Smooth muscle cell (in vitro differentiated cells): ENCODE data around the gene IP6K1. TPM values are rescaled to one million over a fixed set of nuclear protein-coding genes. Genes with fewer than 3 reads are reported as not detected.
A peak's percentile ranks its signal among the peaks of the same experiment; 100 is the strongest.
"Not testable (repeated sequence)": the region's sequence is repeated elsewhere in the genome, so short reads cannot be mapped to it uniquely, and the experiment has no call there.

ENCODE experiments used
- DNase-seq: peaks from one replicate; lab custom pipeline; 2025; ENCODE audit not compliant: unreplicated experiment; lab: John Stamatoyannopoulos, UW
- H2AFZ ChIP-seq: fragments of 200-600 bp; sonication (generic); 2 replicates; pipeline ENCODE4 v1.6.0; 2016; ENCODE audit warnings: antibody characterized with exemption, low read depth, mild to moderate bottlenecking
- H3F3A ChIP-seq: fragments of 200-600 bp; sonication (generic); 2 replicates; pipeline ENCODE4 v1.6.0; 2017; ENCODE audit warnings: antibody characterized with exemption, low read depth
- H3K27ac ChIP-seq: fragments of 200-600 bp; sonication (generic); 2 replicates; pipeline ENCODE4 v1.5.1; 2016; ENCODE audit warnings: low read depth, mild to moderate bottlenecking
- H3K27me3 ChIP-seq: fragments of 200-600 bp; sonication (generic); 2 replicates; pipeline ENCODE4 v1.6.1; 2016; ENCODE audit warnings: low read depth, mild to moderate bottlenecking
- H3K36me3 ChIP-seq: fragments of 200-600 bp; sonication (generic); 2 replicates; pipeline ENCODE4 v1.5.1; 2016; ENCODE audit warnings: low read depth
- H3K4me1 ChIP-seq: fragments of 200-600 bp; sonication (generic); 2 replicates; pipeline ENCODE4 v1.5.1; 2016; ENCODE audit warnings: low read depth
- H3K4me2 ChIP-seq: fragments of 200-600 bp; sonication (generic); 2 replicates; pipeline ENCODE4 v1.6.0; 2016; ENCODE audit warnings: mild to moderate bottlenecking
- H3K4me3 ChIP-seq: fragments of 200-600 bp; sonication (generic); 2 replicates; pipeline ENCODE4 v1.5.1; 2016; ENCODE audit warnings: mild to moderate bottlenecking
- H3K79me2 ChIP-seq: fragments of 200-600 bp; sonication (generic); 2 replicates; pipeline ENCODE4 v1.6.0; 2016; ENCODE audit warnings: low read depth, mild to moderate bottlenecking
- H3K9ac ChIP-seq: fragments of 200-600 bp; sonication (generic); 2 replicates; pipeline ENCODE4 v1.6.0; 2016; ENCODE audit warnings: low read depth
- H3K9me3 ChIP-seq: fragments of 200-600 bp; sonication (generic); replicated peaks from 2 replicates; pipeline ENCODE4 v1.5.1; 2016; ENCODE audit warnings: low read depth
- H4K20me1 ChIP-seq: fragments of 200-600 bp; sonication (generic); 2 replicates; pipeline ENCODE4 v1.6.0; 2016; ENCODE audit warnings: low read depth
- WGBS: methylation state at CpG from one replicate; pipeline ENCODE4 v1.1.7; 2016; ENCODE audit warnings: low lambda C conversion rate; 5-methylcytosine and 5-hydroxymethylcytosine counted together
- polyA plus RNA-seq: library from polyadenylated mRNA; unstranded; fragments of >200 nt; fragmentation: Nextera tagmentation; extraction: Ambion mirVana; gene quantifications from 2 replicates; pipeline ENCODE4 v1.2.1, GENCODE V29; 2016
- total RNA-seq: library from RNA; depleted of rRNA; stranded (reverse); fragments of >200 nt; gene quantifications from 2 replicates; pipeline ENCODE4 v1.2.3, GENCODE V29; 2014
- TF ChIP-seq, protein P1 (sequence below): fragments of 200-600 bp; sonication (generic); IDR thresholded peaks from 2 replicates; pipeline ENCODE4 v1.5.1; 2017; ENCODE audit warnings: borderline replicate concordance, mild to moderate bottlenecking, antibody characterized with exemption; ENCODE audit not compliant: insufficient read depth, poor library complexity, severe bottlenecking

IP6K1 gene
- total and polyA plus RNA-seq, 2 experiments from 2014 or later: 23.0 to 31.1 TPM

DNA sequence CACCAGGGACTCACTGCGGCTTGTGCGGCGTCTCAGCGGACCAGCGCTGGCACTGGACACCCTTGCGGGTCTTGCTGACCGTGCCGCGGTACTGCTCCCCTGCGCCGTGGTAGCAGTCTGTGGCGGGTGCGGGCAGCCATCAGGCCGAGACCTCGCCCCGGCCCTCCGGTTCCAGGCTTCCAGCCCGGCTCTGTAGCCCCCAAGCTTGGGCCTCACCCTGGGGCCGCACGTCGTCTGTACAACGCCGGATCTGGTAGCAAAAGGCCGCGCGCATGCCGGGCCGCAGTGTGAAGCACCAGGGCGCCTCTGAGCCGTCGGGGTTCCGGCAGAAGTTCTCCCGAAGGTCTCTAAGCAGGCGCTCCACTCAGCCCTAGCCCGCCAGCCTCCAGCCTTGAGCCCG is 100.5 kb downstream of the IP6K1 start:
- 26% methylated on average over 31 of the region's 36 CpGs for WGBS
- H3K4me1 ChIP-seq, H3K27me3 ChIP-seq, H3K9me3 ChIP-seq, H3K9ac ChIP-seq, H2AFZ ChIP-seq, H3F3A ChIP-seq, H4K20me1 ChIP-seq, H3K27ac ChIP-seq, H3K36me3 ChIP-seq, DNase-seq: not testable (repeated sequence)
- H3K4me3 ChIP-seq: peak overlapping the region; percentile 51
- peaks cover 11% of the 10 kb centered on the region for H3K79me2 ChIP-seq
- peak overlapping the region; percentile 82 for H3K4me2 ChIP-seq

DNA sequence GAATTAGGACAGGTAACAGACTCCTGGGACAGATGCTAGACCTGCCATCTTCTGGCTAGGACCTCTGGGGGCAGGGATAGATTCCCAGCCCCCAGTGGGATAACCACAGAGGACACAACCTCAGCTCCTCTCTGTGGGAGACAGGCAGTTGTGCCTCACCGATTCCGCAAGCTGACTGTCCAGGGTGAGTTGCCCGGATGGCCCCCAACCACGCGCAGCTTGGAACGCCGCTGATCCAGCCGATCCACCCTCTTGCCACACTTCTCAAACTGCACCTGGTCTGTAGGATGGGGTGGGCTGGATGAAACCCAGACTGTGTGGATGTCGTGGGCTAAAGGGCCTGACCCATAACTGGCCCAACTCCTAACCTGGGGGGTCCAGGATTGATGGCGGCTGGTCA is 101.2 kb downstream of the IP6K1 start:
- H3K4me1 ChIP-seq, H3K9ac ChIP-seq, H2AFZ ChIP-seq, H3K36me3 ChIP-seq, H4K20me1 ChIP-seq, H3K27me3 ChIP-seq, DNase-seq, H3K4me3 ChIP-seq, H3K27ac ChIP-seq, H3F3A ChIP-seq, H3K79me2 ChIP-seq, H3K4me2 ChIP-seq, H3K9me3 ChIP-seq: not testable (repeated sequence)
- WGBS: 100% methylated on average over 10 of the region's 10 CpGs

DNA sequence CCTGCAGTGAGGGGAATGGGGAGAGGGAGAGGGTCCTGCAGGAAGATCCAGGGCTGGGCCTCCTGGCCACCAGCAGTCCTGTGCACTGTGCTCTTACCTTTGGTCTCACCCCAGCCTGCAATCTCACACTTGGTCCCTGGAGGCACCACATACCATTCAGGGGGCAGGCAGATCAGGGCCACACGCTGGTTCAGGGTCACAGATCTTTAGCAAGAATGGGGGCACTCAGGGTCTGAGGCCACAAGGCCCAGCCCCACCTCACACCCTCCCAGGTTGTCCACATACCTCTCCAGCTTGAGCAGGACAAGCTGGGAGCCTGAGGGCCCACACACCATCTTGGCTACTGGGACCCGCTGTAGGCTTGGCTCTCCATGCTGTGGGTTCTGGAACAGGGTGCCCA is 101.9 kb downstream of the IP6K1 start:
- not testable (repeated sequence) for H3K9ac ChIP-seq, H3F3A ChIP-seq, H3K27ac ChIP-seq, DNase-seq, H3K4me2 ChIP-seq, H3K4me1 ChIP-seq, H2AFZ ChIP-seq, H3K9me3 ChIP-seq, H3K36me3 ChIP-seq, H3K79me2 ChIP-seq, H3K4me3 ChIP-seq, H4K20me1 ChIP-seq, H3K27me3 ChIP-seq
- WGBS: 94% methylated on average over 2 of the region's 2 CpGs

DNA sequence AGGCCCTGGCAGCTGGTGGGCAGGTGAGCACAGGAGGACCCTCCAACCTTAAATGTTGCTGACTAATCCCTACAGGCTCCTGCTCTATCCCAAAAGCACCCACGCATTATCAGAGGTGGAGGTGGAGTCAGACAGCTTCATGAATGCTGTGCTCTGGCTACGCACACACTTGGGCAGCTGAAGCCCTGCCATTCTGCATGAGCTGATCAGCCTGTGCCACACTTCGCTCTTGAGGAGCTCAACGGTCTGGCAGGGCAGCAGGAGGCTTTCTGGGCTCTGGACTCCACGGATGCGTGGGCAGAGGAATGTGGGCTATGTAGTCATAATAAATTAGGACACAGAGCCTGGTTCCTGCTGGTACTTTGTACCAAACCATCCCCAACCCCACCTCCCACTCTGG is 103.2 kb downstream of the IP6K1 start:
- no peaks in the 10 kb centered on the region for H3K36me3 ChIP-seq
- no peak overlapping the region for H3K9ac ChIP-seq
- no peak overlapping the region for H2AFZ ChIP-seq
- WGBS: 88% methylated on average over 6 of the region's 6 CpGs
- H3K27ac ChIP-seq: no peak overlapping the region
- no peaks in the 10 kb centered on the region for H3K9me3 ChIP-seq
- no peaks in the 10 kb centered on the region for H3K79me2 ChIP-seq
- H3F3A ChIP-seq: no peaks in the 10 kb centered on the region
- H3K4me3 ChIP-seq: no peak overlapping the region
- DNase-seq: no peak
- H4K20me1 ChIP-seq: no peaks in the 10 kb centered on the region
- no peaks in the 10 kb centered on the region for H3K27me3 ChIP-seq
- TF ChIP-seq, protein P1, sequence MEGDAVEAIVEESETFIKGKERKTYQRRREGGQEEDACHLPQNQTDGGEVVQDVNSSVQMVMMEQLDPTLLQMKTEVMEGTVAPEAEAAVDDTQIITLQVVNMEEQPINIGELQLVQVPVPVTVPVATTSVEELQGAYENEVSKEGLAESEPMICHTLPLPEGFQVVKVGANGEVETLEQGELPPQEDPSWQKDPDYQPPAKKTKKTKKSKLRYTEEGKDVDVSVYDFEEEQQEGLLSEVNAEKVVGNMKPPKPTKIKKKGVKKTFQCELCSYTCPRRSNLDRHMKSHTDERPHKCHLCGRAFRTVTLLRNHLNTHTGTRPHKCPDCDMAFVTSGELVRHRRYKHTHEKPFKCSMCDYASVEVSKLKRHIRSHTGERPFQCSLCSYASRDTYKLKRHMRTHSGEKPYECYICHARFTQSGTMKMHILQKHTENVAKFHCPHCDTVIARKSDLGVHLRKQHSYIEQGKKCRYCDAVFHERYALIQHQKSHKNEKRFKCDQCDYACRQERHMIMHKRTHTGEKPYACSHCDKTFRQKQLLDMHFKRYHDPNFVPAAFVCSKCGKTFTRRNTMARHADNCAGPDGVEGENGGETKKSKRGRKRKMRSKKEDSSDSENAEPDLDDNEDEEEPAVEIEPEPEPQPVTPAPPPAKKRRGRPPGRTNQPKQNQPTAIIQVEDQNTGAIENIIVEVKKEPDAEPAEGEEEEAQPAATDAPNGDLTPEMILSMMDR: no peak
- H3K4me2 ChIP-seq: no peak overlapping the region
- H3K4me1 ChIP-seq: no peaks in the 10 kb centered on the region

DNA sequence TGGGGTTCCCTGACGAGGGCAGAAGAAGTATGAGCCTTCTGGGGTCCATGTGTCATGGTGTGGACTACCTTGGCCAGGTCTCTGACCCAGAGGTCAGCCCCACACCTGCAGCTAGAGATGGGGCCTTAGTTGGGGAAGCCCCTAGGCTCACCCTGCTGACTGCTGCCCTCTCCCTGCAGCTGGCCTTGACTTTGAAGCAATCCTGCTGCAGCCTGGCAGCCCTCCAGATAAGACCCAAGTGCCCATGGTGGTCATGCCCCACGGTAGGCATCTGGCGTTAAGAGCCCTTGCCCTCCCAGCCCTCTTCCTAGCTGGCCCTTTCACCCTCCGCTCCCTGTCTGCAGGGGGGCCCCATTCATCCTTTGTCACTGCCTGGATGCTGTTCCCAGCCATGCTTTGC is 104.8 kb downstream of the IP6K1 start:
- H2AFZ ChIP-seq: no peak overlapping the region
- no peak overlapping the region for H3K9ac ChIP-seq
- TF ChIP-seq, protein P1: no peak
- 96% methylated on average over 4 of the region's 4 CpGs for WGBS
- H3K4me2 ChIP-seq: no peak overlapping the region
- no peaks in the 10 kb centered on the region for H3K9me3 ChIP-seq
- H3K27ac ChIP-seq: no peak overlapping the region
- H3K27me3 ChIP-seq: no peaks in the 10 kb centered on the region
- DNase-seq: no peak
- H4K20me1 ChIP-seq: no peaks in the 10 kb centered on the region
- H3K36me3 ChIP-seq: no peaks in the 10 kb centered on the region
- no peaks in the 10 kb centered on the region for H3K4me1 ChIP-seq
- H3K79me2 ChIP-seq: no peaks in the 10 kb centered on the region
- H3K4me3 ChIP-seq: no peak overlapping the region
- H3F3A ChIP-seq: no peaks in the 10 kb centered on the region
